ENCODE measurements around the gene IRX5.

IRX5 gene

DNA sequence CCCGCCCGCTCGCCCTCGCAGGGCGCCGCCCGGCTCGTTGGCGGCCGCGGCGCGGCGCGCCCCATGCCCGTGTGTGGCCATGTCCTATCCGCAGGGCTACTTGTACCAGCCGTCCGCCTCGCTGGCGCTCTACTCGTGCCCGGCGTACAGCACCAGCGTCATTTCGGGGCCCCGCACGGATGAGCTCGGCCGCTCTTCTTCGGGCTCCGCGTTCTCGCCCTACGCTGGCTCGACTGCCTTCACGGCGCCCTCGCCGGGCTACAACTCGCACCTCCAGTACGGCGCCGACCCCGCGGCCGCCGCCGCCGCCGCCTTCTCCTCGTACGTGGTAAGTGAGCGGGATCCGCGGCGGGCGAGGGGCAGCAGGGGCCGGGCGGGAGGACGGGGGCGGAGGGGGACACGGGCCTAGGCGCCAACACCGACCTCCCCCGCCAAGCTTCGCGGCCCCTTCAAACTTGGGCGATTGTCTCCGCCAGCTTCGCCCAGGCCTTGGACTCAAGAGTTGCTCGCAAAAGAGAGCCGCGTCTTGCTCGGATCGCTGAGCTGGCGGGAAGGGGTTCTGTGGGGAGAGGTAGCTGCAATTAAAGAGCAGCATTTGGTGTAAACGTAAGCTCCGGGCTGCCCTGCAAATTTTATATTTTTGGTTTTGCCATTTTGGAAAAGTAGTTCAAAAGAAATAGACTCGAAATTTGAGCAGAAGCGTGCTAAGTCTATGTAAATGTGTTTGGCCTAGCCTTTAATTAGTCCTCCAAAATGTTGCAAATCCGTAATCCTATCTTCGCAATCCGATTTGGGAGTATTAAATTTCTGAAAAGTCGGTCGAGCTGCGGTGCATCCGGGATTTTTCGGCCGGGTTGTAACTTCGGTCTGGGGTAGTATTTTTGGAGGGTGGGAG is 702 bp downstream of the IRX5 start:
- peak; percentile 40 for DNase-seq

DNA sequence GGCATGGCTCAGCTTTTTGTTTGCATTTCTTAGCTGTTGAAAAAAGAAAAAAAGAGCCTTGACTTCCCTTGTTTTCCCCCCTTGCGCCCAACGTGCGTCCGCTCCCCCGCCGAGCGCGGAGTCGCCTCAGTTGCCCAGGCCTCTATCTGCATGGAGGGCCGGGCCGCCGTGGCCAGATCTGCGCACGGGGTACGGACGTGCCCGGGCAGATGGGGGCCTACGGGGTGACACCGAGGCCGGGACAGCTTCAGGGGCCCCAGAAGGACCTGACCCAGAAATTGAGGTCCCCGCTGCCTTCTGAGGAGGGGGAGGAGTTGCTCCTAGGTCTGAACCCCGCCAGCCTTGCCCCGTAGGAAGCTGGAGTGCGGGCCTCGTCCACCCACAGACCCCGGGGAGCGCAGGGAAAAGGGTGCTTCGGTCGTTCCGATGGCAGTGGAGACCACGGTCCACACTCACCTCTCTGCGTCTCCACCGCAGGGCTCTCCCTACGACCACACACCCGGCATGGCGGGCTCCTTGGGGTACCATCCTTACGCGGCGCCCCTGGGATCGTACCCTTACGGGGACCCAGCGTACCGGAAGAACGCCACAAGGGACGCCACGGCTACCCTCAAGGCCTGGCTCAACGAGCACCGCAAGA is 1.5 kb downstream of the IRX5 start:
- no peak for DNase-seq

DNA sequence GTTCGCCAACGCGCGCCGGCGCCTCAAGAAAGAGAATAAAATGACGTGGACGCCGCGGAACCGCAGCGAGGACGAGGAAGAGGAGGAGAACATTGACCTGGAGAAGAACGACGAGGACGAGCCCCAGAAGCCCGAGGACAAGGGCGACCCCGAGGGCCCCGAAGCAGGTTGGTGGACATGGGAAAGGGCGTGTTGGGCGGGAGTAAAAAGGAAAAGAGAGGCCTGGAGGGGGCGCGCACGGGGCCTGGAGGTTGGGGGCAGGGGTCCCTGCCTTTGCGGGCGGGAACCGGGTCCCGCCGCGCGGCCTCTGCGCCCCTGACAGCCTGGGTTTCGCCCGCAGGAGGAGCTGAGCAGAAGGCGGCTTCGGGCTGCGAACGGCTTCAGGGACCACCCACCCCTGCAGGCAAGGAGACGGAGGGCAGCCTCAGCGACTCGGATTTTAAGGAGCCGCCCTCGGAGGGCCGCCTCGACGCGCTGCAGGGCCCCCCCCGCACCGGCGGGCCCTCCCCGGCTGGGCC is 2.1 kb downstream of the IRX5 start:
- no peak for DNase-seq

DNA sequence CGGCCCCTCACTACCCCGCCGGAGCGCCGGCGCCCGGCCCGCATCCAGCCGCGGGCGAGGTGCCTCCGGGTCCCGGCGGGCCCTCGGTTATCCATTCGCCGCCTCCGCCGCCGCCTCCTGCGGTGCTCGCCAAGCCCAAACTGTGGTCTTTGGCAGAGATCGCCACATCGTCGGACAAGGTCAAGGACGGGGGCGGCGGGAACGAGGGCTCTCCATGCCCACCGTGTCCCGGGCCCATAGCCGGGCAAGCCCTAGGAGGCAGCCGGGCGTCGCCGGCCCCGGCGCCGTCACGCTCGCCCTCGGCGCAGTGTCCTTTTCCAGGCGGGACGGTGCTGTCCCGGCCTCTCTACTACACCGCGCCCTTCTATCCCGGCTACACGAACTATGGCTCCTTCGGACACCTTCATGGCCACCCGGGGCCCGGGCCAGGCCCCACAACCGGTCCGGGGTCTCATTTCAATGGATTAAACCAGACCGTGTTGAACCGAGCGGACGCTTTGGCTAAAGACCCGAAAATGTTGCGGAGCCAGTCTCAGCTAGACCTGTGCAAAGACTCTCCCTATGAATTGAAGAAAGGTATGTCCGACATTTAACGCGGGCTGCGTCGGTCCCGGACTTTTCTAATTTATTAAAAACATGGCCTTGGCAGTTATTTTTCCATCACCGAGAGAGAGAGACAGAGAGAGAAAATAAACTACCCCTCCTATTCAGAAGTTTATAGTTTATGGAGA is 2.8 kb downstream of the IRX5 start:
- DNase-seq = no peak

DNA sequence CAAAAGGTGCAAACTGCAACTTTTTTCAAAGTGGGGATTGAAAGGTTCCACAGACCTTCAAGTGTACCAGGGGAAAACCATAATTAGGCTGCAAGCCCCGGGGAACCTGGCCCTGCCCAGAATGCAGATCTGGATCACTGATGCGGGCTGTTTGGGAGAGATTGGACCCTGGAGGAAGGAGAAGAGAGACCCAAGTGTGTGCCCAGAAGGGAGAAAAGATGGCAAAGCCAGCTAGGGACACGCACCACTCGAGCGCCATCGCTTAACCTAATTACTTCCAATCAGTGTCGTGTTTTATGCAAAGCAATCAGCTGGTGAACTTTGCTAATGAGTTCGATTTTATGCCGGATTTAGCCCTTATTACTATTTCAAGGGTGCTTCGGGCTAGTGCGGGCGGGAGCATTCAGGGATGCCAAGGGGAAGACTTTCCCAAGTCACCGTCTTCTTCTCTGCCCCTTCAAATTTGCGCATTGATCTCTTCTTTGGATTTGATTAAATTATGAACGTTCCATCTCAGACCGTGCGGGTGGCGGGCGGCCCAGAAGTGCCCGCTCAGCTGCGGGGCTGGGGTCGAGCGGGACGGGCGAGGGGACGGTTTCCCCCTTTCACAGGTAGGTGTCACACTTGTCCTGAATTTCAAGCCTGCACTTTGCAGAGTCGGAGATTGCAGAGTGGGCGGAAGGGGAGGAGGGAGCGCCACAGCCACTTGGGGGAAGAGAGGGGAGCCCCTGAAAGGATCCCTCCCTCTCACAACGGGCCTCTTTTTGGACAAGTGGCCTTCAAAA is 4.0 kb downstream of the IRX5 start:
- DNase-seq = no peak

DNA sequence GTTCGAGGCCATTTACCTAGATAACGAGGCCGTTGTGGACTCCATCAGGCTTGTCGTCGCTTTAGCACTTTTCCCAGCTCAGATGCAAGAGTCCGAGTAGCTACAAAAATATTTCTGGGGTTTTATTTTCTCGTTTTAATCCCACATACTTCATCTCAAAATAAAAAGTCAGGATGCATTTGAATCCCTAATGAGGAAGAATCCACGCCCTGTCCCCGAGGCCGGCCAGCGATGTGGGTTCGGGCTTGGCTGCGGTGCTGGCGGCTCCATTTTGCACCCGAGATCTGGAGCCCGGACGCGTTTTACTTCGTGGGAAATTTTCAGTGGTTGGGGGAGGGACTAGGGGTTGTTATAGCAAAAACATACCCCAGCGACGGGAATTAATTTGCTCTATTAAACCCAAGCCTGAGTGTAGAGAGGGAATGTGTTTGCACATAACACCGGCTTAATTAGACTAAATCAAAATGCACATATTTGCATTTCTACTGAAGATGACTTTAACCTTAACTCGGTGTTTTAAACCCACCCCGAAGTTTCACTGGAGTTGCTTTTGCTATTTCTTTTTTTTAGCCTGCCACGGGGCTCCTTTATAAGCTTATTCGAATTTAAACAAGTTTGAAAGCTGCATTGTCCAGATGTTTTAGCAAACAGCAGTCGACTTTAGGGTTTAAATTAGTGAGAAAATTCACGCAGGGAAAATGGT is 4.8 kb downstream of the IRX5 start:
- DNase-seq = no peak

DNA sequence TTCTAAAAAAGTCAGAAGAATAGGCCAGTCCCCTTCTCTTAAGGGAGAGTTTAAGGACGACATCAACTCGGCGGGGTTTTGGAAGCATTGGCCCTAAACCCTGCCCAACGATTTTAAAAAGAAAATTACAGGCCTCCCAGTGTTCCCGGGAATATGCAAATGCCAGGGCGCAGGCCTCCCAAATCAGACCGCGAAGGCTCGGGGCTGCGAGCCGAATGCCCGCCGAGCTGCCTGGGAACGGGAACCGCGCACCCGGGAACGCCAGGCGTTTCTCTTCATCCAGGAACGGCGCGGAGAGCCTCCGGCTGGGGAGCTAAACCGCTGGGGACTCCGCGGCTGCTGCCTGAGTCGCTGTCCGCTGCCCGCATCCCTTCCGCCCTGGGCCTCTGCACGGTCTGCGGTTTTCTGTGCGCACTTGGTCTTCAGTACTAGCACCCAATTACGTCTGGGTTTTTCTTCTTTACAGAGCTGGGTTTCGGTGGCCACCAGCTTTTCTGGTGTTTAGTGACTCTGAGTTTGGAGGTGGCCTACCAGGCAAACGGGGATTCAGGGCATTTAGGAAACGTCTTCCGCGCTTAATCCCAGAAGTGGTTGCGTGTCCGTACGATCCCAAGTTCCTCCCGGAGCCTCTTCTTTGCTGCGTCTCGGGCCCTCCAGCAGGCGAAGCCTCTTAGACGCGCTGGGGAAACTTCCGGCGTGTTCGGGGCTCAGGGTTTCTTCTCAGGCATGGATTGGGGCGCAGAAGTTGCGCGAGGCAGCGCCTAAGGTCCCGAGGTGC is 5.7 kb downstream of the IRX5 start:
- DNase-seq = no peak

DNA sequence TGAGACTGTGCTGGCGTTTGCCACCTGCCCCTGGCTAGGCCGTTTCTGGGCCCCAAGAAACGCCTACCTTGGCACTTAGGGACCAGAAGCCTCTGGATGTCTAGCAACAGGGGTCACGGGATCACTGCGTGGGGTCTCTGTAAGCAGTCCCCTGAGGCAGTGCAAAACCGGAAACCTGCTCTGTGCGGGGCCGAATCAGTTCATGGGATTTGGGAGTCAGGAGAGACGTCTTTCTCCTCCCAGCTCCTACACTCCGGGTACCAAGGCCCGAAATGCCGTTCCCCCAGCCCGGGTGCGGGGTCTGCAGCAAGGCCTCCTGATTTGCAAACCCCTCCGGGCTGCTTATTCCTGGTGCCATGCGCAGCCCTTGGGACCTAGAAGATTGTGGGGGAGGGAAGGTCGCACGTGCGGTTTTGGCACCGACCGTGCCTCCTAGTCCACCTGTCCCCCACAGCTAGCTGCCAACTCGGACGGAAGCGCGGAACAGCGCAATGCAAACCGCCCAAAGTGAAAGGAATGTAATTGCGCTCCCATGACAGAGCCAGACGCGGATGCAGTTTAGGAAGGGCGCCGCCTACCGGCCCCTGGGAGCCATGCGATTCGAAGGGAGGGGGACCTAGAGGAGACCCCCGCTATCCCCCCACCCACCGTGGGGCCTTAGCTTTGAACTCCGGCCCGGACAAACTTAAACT is 6.5 kb downstream of the IRX5 start:
- no peak for DNase-seq

DNA sequence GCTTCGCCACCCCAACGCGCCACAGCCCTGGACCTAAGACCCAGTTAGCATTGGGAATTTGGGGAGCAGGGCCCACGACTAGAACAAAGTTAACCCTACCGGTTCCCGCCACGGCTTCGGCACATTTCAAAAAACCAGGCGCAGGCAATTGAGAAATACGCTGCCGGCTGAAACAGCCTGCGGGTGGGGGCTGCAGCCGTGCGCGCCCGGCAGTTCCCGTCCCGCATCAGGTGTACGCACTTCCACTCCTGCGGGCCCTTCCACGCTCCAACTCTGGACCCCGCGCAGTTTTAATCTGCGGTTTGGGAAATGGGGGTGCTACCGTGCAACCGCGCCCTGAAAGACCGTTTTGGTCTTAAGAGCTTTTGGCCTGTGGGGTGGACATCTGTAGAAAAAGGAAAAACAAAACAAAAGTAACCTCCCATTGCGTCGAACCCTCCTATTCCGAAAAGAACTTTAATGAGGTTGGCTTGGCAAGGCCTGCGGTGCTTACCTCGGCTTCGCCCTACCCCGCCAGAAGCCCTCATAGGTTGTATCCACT is 7.1 kb downstream of the IRX5 start:
- DNase-seq = no peak

DNA sequence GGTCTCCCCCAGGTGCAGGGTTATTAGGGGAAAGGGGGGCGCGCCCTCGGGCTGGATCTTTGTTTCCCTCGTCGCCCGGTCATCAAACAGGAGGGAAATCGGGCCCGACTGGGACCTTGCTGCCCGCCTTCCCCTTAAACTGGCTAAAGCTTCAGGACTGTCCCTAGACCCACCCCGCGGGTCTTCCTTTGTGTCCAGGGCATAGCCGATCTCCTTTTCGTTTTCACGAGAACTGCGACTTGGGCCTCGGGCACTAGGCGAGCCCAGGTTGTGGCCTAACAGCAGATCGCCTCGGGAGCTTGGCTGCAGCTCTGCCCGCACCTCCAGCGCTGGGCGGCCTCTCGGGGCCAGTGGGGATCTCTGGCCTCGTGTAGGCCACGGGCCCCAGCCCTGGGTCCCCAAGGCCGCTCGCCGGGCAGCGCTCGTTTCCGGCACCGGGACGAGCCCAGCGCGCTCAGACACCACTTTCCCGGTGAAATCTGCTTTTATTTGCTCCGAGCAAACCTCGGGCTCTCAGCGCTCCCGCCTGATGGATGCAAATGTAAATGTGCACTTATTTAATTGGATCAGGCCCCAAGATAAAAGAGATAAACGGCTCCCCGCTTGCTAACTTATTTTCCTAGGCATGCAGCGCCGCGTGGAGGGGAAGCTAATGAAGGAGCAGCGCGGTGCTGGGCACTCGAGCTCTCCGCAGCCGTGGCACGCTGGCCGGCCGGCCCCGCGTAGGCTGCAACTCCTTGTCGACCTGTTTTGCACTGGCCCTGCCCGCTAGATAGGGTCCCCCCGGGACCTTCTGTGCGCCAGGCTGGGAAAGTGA is 7.8 kb downstream of the IRX5 start:
- DNase-seq = no peak

DNA sequence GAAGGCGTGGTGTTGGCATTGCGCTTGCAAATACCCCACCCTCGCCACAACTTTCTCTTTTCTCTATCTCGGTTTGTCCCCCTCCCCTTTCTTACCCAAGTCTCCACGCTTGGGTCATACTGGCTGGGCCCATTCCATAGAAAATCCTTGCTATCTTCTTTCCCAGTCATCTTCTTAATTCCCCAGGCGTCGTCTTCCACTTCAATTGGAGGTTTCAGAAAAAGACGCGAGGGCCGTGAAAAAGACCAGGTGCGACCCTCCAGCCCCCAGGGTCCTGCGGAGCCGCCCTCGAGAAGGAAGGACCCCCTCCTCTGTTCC is 8.3 kb downstream of the IRX5 start:
- DNase-seq = no peak

DNA sequence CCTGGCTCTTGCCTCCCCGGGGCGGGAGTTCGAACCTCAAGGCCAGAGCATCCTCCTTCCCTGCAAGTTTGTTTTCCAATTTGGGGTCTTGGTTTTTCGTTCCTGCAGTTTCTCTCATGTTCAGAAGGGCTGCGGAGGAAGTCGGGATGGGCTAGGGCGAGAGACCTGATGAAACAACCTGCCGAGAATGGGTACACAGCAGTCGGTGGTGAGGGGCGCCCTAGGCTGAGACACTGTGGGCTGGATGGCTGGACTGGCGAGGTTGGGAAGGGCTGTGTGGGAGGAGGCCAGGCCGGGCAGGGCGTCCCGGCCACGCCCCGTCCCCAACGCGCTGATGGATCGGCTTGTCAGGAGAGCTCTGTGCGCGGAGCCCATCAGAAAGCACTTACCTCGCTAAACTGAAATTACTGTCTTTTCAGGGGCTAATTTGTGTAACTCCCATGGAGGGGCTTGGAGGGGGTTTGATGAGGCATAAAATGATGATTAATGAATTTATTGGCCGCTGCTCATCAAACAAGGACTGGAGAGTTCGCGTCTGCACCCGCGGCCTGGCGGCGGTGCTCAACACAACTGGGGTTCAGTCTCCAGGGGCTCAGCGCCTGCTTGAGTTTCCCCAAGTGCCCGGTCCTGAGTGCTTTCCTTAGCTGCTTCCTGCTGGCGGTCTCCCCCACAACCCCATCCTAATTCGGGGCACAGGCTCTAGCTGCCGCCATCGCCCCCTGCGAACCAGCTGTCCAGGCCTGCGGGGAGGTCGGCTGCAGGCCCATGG is 9.0 kb downstream of the IRX5 start:
- DNase-seq = no peak

DNA sequence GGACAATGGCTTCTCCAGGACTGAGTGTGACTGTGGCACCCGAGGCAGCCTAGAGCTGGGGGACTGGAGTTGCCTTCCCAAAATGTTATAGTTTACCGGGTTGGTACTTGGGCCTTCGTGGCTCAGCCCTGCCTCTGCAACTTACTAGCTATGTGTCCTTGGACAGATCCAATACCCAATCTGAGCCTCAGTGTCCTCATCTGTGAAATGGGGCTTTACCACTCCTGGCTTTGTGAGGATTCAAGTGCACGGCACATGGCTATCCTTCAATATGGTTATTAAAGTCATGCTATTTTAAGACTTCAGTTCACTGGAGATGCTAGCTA is 9.6 kb downstream of the IRX5 start:
- no peak for DNase-seq

DNA sequence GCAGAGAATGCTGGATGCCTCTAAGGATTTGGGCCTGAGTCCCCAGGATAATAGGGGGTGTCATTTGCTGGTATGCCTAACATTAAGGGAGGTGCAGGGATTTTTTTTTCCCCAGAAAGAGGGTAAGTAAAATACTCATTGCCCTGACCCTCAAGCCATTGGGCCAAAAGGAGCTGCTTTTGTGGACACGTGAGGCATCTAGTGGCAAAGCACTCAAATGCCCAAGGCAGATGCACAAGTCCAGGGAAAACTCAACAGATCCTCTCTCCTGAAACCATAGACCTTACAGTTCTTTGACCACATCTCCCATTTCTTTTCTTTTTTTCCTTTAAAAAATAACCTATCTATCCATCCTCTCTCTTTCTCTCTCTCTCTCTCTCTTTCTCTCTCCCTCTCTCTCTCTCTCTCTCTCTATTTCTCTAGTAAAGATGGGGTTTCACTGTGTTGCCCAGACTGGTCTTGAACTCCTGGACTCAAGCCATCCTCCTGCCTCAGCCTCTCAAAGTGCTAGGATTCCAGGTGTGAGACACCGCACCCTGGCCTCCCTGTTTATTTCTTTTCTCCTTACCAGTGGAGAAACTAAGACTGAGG is 11.8 kb downstream of the IRX5 start:
- DNase-seq = no peak

DNA sequence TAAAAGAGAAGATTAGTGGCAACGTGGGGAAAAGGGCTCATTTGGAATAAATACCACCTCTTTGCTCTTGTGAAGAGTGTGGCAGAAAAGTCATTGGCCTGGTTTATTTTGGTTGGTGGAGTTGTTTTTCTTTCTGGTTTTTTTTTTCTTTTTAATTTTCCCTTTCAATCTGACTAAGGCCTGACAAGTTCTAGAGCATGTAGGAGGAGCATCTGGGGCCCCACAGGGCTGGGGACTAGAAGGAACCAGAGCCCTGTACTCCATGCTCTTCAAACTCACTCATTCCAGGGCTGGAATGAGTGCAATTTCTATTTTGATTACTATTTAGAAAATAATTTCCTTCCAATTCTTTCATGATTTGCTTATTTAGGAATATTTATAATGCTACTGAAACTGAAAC is 13.3 kb downstream of the IRX5 start:
- no peak for DNase-seq

DNA sequence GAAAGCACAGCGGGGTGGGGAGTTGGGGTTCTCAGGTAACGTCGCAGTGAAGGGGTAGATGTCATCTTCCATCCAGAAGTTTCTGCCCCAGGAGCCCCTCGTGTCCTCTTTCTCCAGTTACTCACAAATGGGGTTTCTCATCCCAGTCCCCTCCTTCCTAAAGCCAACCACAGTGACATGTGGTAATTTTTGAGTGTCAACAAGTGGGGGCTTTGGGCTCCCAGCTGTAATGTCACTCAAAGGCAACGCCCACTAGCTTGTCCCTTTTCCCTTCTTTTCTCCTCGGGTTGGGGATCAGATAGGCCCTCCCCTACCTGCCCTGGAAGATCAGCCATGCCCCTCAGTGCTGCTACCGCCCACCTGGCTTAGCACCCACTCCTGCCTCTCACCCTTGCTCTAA is 14.4 kb downstream of the IRX5 start:
- DNase-seq = no peak

DNA sequence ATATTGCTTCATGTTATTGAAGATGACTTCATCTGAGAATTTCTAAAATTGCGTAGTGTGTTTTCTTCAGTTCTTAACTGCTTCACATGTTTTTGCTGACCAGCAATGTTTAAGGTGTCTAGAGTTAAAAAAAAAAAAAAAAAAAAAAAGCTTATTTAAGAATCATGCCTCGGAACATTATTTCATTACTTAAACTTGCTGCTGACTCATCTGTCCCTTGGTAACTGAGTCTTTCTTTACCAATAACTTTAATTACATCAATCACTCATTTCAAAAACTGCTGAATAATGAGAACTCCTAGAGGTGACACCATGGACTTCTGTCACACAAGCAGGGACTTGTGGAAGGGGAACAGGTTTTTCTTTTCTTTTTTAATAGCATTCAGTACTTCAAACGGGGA is 16.2 kb downstream of the IRX5 start:
- DNase-seq = no peak

DNA sequence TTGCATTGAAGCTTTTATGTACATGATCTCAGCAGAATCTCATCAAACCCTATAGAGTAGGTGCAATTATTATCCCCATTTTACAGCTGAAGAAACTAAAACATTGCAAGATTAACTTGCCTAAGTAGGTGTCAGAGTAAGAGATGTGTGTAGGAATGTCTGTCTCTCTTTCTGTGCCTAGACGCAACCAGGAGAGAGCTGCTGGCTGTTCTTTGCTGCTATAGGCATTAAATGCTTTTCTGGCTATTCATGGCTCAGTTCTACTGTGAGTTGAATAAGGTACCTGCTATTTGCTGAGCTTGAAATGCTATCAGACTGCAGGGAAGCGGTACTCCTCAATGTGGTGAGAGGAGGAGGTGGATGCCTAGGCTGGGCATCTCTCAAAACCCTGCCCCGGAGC is 17.0 kb downstream of the IRX5 start:
- DNase-seq = no peak

DNA sequence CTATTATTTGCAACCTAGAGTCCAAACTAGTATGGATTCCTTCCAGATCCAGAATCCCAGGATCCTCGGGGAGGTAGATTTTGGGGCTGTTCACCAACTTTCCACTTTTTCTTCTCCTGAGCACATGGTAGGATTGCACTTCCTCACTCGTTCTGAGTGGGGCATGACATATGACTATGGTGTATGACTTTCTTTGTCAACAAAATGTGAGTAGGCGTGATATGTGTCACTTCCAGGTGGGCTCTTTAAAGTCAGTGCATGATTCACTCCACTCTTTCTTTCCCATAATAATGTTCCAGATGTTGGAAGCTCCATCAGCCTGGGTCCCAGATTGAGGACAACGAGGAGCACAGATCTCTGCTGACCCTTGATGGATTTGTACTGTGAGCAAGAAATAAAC is 21.5 kb downstream of the IRX5 start:
- DNase-seq = no peak

All from OCI-M1 (cell line).